ENCODE measurements around the gene ADI1. TPM values are rescaled to one million over a fixed set of nuclear protein-coding genes. Genes with fewer than 3 reads are reported as not detected.
A peak's percentile ranks its signal among the peaks of the same experiment; 100 is the strongest.

The ADI1 gene
- total and polyA plus RNA-seq, 4 donors = 56.2 to 660 (median 158) TPM

DNA sequence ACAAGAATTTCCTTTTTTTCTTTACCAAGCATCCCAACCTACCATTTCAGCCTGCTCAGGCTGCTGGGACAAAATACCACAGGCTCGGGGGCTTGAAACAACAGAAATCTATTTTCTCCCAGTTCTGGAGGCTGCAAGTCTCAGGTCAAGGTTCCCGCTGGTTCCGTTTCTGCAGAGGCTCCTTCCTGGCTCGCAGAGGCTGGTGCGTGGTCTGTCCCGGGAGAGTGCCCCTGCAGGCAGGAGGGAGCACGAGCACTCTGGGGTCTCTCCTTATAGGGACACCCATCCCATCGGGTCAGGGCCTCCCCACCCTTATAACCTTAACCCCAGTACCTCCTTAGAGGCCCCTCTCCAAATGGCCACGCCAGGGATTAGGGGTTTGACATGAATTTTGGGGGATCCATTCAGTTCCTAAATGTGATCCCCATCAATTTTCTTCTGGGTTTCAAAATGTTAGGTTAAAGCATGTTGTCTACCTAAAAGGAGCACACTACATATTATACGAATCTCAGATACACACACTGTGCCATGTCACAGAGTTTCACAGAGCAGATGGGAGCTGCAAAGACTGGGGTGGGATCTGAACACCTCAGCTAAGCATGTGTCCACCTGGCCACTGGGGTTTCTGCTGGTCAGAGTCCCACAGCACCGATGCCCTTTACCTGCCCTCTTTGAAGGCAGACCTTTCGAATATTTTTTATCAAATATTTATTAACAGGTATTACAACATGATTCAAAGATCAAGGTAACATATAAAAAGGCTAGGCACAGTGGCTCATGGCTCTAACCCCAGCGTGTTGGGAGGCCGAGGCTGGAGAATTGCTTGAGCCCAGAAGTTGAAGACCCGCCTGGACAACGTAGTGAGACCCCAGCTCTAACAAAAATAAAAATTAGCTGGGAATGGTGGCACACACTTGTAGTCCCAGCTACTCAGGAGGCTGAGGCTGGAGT lies 17.6 kb upstream of the ADI1 start:
- Histone ChIP-seq H3K4me3 (ENCODE audit: low read depth in 1 of 3, low read length in 3 of 3) (peak overlapping the region; percentile 2 to 23 (median 16)), H3K27me3 (ENCODE audit: control insufficient read depth in 4 of 4, insufficient read depth in 4 of 4, low read length in 3 of 4) (no peaks in the 10 kb centered on the region), H3K27ac (ENCODE audit: low read depth in 1 of 2, low read length in 2 of 2) (peak overlapping the region; percentile 75 to 96), H3K4me1 (ENCODE audit: control insufficient read depth in 4 of 4, insufficient read depth in 4 of 4, low read length in 3 of 4) (peaks cover 16 to 45% (median 27%) of the 10 kb centered on the region in 4 donors), H3K9ac (ENCODE audit: low read depth in 1 of 2, low read length in 2 of 2) (peak overlapping the region; percentile 1 to 80), H3K36me3 (ENCODE audit: control insufficient read depth in 4 of 4, insufficient read depth in 3 of 4, low read depth in 1 of 4, low read length in 3 of 4) (peaks cover 0 to 6% (median 3%) of the 10 kb centered on the region in 4 donors), H3K9me3 (ENCODE audit: control insufficient read depth in 4 of 4, low read length in 3 of 4) (no peaks in the 10 kb centered on the region)
- TF ChIP-seq, protein P1, sequence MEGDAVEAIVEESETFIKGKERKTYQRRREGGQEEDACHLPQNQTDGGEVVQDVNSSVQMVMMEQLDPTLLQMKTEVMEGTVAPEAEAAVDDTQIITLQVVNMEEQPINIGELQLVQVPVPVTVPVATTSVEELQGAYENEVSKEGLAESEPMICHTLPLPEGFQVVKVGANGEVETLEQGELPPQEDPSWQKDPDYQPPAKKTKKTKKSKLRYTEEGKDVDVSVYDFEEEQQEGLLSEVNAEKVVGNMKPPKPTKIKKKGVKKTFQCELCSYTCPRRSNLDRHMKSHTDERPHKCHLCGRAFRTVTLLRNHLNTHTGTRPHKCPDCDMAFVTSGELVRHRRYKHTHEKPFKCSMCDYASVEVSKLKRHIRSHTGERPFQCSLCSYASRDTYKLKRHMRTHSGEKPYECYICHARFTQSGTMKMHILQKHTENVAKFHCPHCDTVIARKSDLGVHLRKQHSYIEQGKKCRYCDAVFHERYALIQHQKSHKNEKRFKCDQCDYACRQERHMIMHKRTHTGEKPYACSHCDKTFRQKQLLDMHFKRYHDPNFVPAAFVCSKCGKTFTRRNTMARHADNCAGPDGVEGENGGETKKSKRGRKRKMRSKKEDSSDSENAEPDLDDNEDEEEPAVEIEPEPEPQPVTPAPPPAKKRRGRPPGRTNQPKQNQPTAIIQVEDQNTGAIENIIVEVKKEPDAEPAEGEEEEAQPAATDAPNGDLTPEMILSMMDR (IDR thresholded peaks at IDR 0.05; ENCODE audit: low read depth, low read length, missing input control) = peak; percentile 31
- peak; percentile 76 for TF ChIP-seq SP1 (IDR thresholded peaks at IDR 0.05)
- no peak for TF ChIP-seq FOXA2 (IDR thresholded peaks at IDR 0.05)
- TF ChIP-seq HNF4G (IDR thresholded peaks at IDR 0.05) = peak; percentile 73
- TF ChIP-seq, protein P2, sequence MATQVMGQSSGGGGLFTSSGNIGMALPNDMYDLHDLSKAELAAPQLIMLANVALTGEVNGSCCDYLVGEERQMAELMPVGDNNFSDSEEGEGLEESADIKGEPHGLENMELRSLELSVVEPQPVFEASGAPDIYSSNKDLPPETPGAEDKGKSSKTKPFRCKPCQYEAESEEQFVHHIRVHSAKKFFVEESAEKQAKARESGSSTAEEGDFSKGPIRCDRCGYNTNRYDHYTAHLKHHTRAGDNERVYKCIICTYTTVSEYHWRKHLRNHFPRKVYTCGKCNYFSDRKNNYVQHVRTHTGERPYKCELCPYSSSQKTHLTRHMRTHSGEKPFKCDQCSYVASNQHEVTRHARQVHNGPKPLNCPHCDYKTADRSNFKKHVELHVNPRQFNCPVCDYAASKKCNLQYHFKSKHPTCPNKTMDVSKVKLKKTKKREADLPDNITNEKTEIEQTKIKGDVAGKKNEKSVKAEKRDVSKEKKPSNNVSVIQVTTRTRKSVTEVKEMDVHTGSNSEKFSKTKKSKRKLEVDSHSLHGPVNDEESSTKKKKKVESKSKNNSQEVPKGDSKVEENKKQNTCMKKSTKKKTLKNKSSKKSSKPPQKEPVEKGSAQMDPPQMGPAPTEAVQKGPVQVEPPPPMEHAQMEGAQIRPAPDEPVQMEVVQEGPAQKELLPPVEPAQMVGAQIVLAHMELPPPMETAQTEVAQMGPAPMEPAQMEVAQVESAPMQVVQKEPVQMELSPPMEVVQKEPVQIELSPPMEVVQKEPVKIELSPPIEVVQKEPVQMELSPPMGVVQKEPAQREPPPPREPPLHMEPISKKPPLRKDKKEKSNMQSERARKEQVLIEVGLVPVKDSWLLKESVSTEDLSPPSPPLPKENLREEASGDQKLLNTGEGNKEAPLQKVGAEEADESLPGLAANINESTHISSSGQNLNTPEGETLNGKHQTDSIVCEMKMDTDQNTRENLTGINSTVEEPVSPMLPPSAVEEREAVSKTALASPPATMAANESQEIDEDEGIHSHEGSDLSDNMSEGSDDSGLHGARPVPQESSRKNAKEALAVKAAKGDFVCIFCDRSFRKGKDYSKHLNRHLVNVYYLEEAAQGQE (IDR thresholded peaks at IDR 0.05) = peak; percentile 65
- peak; percentile 85 to 94 for TF ChIP-seq RXRA (IDR thresholded peaks at IDR 0.05)
- TF ChIP-seq NR2F2 (IDR thresholded peaks at IDR 0.05) = peak; percentile 7
- TF ChIP-seq, protein P3, sequence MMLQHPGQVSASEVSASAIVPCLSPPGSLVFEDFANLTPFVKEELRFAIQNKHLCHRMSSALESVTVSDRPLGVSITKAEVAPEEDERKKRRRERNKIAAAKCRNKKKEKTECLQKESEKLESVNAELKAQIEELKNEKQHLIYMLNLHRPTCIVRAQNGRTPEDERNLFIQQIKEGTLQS (IDR thresholded peaks at IDR 0.05) = no peak
- TF ChIP-seq, protein P4, sequence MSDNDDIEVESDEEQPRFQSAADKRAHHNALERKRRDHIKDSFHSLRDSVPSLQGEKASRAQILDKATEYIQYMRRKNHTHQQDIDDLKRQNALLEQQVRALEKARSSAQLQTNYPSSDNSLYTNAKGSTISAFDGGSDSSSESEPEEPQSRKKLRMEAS (IDR thresholded peaks at IDR 0.05) = peak; percentile 84
- peak; percentile 57 for TF ChIP-seq TAF1 (conservative IDR thresholded peaks at IDR 0.05)
- peak in 1 of 2 donors; percentile 33 for TF ChIP-seq RAD21 (IDR thresholded peaks at IDR 0.05)
- peak; percentile 90 to 94 for TF ChIP-seq HNF4A (conservative IDR thresholded peaks at IDR 0.05)
- TF ChIP-seq JUND (IDR thresholded peaks at IDR 0.05) = peak in 1 of 2 donors; percentile 54
- peak; percentile 42 for TF ChIP-seq YY1 (IDR thresholded peaks at IDR 0.05)
- TF ChIP-seq EGR1 (IDR thresholded peaks at IDR 0.05; ENCODE audit: low read depth in 2 of 2) = peak in 1 of 2 donors; percentile 41
- TF ChIP-seq, protein P5, sequence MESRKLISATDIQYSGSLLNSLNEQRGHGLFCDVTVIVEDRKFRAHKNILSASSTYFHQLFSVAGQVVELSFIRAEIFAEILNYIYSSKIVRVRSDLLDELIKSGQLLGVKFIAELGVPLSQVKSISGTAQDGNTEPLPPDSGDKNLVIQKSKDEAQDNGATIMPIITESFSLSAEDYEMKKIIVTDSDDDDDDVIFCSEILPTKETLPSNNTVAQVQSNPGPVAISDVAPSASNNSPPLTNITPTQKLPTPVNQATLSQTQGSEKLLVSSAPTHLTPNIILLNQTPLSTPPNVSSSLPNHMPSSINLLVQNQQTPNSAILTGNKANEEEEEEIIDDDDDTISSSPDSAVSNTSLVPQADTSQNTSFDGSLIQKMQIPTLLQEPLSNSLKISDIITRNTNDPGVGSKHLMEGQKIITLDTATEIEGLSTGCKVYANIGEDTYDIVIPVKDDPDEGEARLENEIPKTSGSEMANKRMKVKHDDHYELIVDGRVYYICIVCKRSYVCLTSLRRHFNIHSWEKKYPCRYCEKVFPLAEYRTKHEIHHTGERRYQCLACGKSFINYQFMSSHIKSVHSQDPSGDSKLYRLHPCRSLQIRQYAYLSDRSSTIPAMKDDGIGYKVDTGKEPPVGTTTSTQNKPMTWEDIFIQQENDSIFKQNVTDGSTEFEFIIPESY (IDR thresholded peaks at IDR 0.05) = no peak
- TF ChIP-seq FOXA1 (IDR thresholded peaks at IDR 0.05) = no peak
- TF ChIP-seq GABPA (IDR thresholded peaks at IDR 0.05 in 1 of 2, conservative IDR thresholded peaks at IDR 0.05 in 1 of 2) = peak in 1 of 2 donors; percentile 39
- no peak for DNase-seq (ENCODE audit: low spot score)
- 42% methylated on average over 16 of the region's 16 CpGs for WGBS
